K562 (cell line): ENCODE results near the gene SAMD4A. TPM values are rescaled to one million over a fixed set of nuclear protein-coding genes. Genes with fewer than 3 reads are reported as not detected.

Source experiments
- ATAC-seq: fragments of 200-7000 bp; cut with Tn5 transposase; 3 replicates; pipeline ENCODE4 v1.9.1; 2020; ENCODE audit warnings: moderate library complexity
- BruUV-seq: library from RNA; stranded (reverse); fragments of 400-500 nt; replicated peaks from 2 replicates; lab custom pipeline; 2021; lab: Mats Ljungman, UMichigan
- CTCF ChIA-PET: fragments of 300-600 bp; formaldehyde crosslinking; extraction: SDS; loops from one replicate; lab custom pipeline; 2021; ENCODE audit warnings: low intra/inter-chr PET ratio; lab: Yijun Ruan, JAX
- POLR2A ChIA-PET: fragments of 300-600, 350-650 bp; sonication (Branson Sonifier 250); formaldehyde crosslinking; extraction: SDS; loops from one replicate; lab custom pipeline; 2021; ENCODE audit warnings: antibody characterized with exemption, inconsistent platforms; lab: Yijun Ruan, JAX
- DNase-seq, 4 experiments: peaks; one replicate each; pipeline versions ENCODE4 v3.0.0 to v3.0.0-alpha.2; 2011 to 2018; ENCODE audit warnings: low spot score in 3 of 4, mixed read lengths in 3 of 4; ENCODE audit errors: extremely low read depth in 1 of 4
- FAIRE-seq: peaks from 2 replicates; lab custom pipeline; 2011; peaks lifted over from hg19 to GRCh38; lab: Jason Lieb, UNC
- H2AFZ ChIP-seq: 2 replicates; pipeline ENCODE4 v1.6.0; 2011; ENCODE audit warnings: low read depth, low read length, control low read depth, inconsistent platforms
- H3K27ac ChIP-seq: fragments of 200-600 bp; 3 replicates; pipeline ENCODE4 v1.8.0; 2011; ENCODE audit warnings: low read depth, mild to moderate bottlenecking, control low read depth, inconsistent platforms, low read length, moderate library complexity, mixed read lengths; ENCODE audit errors: extremely low read depth
- H3K27me3 ChIP-seq, 2 experiments: fragments of 300-600 bp in 1 of 2; 2 replicates in 1 of 2; 3 replicates in 1 of 2; pipeline versions ENCODE4 v1.6.0 to v1.8.0; 2011; ENCODE audit warnings: inconsistent platforms in 2 of 2, low read length in 2 of 2, mild to moderate bottlenecking in 1 of 2, mixed read lengths in 1 of 2, moderate library complexity in 1 of 2; ENCODE audit not compliant: control insufficient read depth in 2 of 2, insufficient read depth in 2 of 2
- H3K36me3 ChIP-seq: fragments of 300-600 bp; 3 replicates; pipeline ENCODE4 v1.8.0; 2011; ENCODE audit warnings: mild to moderate bottlenecking, low read length, inconsistent platforms; ENCODE audit not compliant: control insufficient read depth, insufficient read depth
- H3K4me1 ChIP-seq, 2 experiments: fragments of 200-600 bp in 1 of 2; replicated peaks in 1 of 2; 2 replicates in 1 of 2; 3 replicates in 1 of 2; pipeline versions ENCODE4 v1.5.1 to v1.8.0; 2011; ENCODE audit warnings: inconsistent platforms in 2 of 2, low read length in 2 of 2, mild to moderate bottlenecking in 1 of 2, mixed read lengths in 1 of 2, moderate library complexity in 1 of 2; ENCODE audit not compliant: control insufficient read depth in 2 of 2, insufficient read depth in 2 of 2
- H3K4me2 ChIP-seq: 2 replicates; pipeline ENCODE4 v1.6.1; 2011; ENCODE audit warnings: low read length, control low read depth, inconsistent platforms, mixed read lengths; ENCODE audit not compliant: insufficient read depth
- H3K4me3 ChIP-seq: fragments of 200-600 bp; sonication (generic), shearing (Covaris generic); 2 replicates; pipeline ENCODE4 v1.5.1; 2016; ENCODE audit warnings: control low read depth, inconsistent platforms
- H3K79me2 ChIP-seq: fragments of 200-600 bp; 3 replicates; pipeline ENCODE4 v1.8.0; 2011; ENCODE audit warnings: low read length, inconsistent platforms; ENCODE audit not compliant: control insufficient read depth, insufficient read depth
- H3K9ac ChIP-seq, 2 experiments: 2 replicates each; pipeline versions ENCODE4 v1.6.0 to v1.6.1; 2011; ENCODE audit warnings: low read depth in 2 of 2, low read length in 2 of 2, control low read depth in 1 of 2, inconsistent platforms in 1 of 2, mild to moderate bottlenecking in 1 of 2, mixed read lengths in 1 of 2; ENCODE audit not compliant: insufficient read depth in 1 of 2
- H3K9me1 ChIP-seq: one replicate; pipeline ENCODE4 v1.6.0; 2011; ENCODE audit warnings: inconsistent platforms, mild to moderate bottlenecking, low read length, moderate library complexity; ENCODE audit not compliant: control insufficient read depth, insufficient read depth
- H3K9me3 ChIP-seq: replicated peaks from 2 replicates; pipeline ENCODE4 v1.5.1; 2011; ENCODE audit warnings: low read depth, low read length, inconsistent platforms; ENCODE audit not compliant: control insufficient read depth, insufficient read depth
- H4K20me1 ChIP-seq: replicated peaks from 2 replicates; pipeline ENCODE4 v1.6.1; 2011; ENCODE audit warnings: low read length, inconsistent platforms, mixed read lengths; ENCODE audit not compliant: control insufficient read depth, insufficient read depth
- DMBX1 ChIP-seq: fragments of 250-450 bp; sonication (Bioruptor Pico); IDR thresholded peaks from 2 replicates; pipeline ENCODE4 v1.8.0; 2022; ENCODE audit warnings: inconsistent platforms, mild to moderate bottlenecking, moderate library complexity, borderline replicate concordance
- HBP1 ChIP-seq: fragments of 450-650 bp; formaldehyde crosslinking; IDR thresholded peaks from 2 replicates; pipeline ENCODE4 v1.4.0; 2022; ENCODE audit warnings: missing genetic modification characterization
- ID3 ChIP-seq, 2 experiments: fragments of 250-450 bp in 1 of 2; fragments of 450-650 bp in 1 of 2; sonication (Bioruptor Pico) in 1 of 2; IDR thresholded peaks; 2 replicates each; pipeline versions ENCODE4 v1.6.1 to v1.8.0; 2016 to 2021; ENCODE audit warnings: mild to moderate bottlenecking in 2 of 2, moderate library complexity in 2 of 2, missing compliant biosample characterization in 1 of 2, missing genetic modification characterization in 1 of 2
- NCOA6 ChIP-seq: fragments of 450-650 bp; IDR thresholded peaks from 2 replicates; pipeline ENCODE4 v1.6.1; 2017; ENCODE audit warnings: mild to moderate bottlenecking
- PHF8 ChIP-seq: fragments of 200-600 bp; sonication (generic); IDR thresholded peaks from 2 replicates; pipeline ENCODE4 v1.6.1; 2012; ENCODE audit warnings: mixed run types, mild to moderate bottlenecking, inconsistent platforms, low read length, moderate library complexity, borderline replicate concordance
- RAD51 ChIP-seq: fragments of 450-650 bp; IDR thresholded peaks from 2 replicates; pipeline ENCODE4 v1.7.1; 2016; ENCODE audit warnings: low read depth, mild to moderate bottlenecking, borderline replicate concordance
- RNF2 ChIP-seq: sonication (generic); IDR thresholded peaks from 2 replicates; pipeline ENCODE4 v1.6.1; 2016
- THRAP3 ChIP-seq: fragments of 450-650 bp; IDR thresholded peaks from 2 replicates; pipeline ENCODE4 v1.6.1; 2016; ENCODE audit warnings: mild to moderate bottlenecking, inconsistent platforms, borderline replicate concordance
- WHSC1 ChIP-seq: IDR thresholded peaks from one replicate; pipeline ENCODE4 v1.6.1; 2012; ENCODE audit warnings: low read length, control low read depth, inconsistent platforms
- ZNF239 ChIP-seq: fragments of 250-450 bp; sonication (Bioruptor Pico); IDR thresholded peaks from 2 replicates; pipeline ENCODE4 v1.4.0; 2020; ENCODE audit warnings: mild to moderate bottlenecking
- ZNF449 ChIP-seq: fragments of 250-450 bp; sonication (Bioruptor Pico); IDR thresholded peaks from 2 replicates; pipeline ENCODE4 v1.8.0; 2022; ENCODE audit warnings: moderate library complexity, mild to moderate bottlenecking, inconsistent platforms
- ZNF586 ChIP-seq: fragments of 450-650 bp; formaldehyde crosslinking; conservative IDR thresholded peaks from 2 replicates; pipeline ENCODE4 v1.4.0; 2020; ENCODE audit warnings: mild to moderate bottlenecking, moderate library complexity
- WGBS: fragments of 100-300 bp; shearing (Covaris generic); methylation state at CpG from one replicate; pipeline ENCODE4 v1.1.6; 2016; ENCODE audit warnings: low coverage, mixed read lengths; ENCODE audit not compliant: insufficient coverage; ENCODE audit errors: missing lambda C conversion rate; 5-methylcytosine and 5-hydroxymethylcytosine counted together
- in situ Hi-C: fragments of 300-500 bp; cut with MboI; formaldehyde crosslinking; loops from 4 replicates; pipeline ENCODE4 v1.15.0; 2018; ENCODE audit warnings: inconsistent platforms, mixed read lengths
- intact Hi-C: fragments of 100-400 bp; cut with micrococcal nuclease; formaldehyde crosslinking; loops from 2 replicates; pipeline ENCODE4 v1.14.2; 2022
- polyA plus RNA-seq, 8 experiments: library from polyadenylated mRNA; depleted of rRNA in 4 of 8; stranded (reverse) in 5 of 8; unstranded in 3 of 8; fragments of >200 nt; fragmentation: Nextera tagmentation in 2 of 8; fragmentation: Illumina TruSeq in 1 of 8; extraction: Ambion mirVana in 2 of 8; extraction: Trizol in 1 of 8; gene quantifications; 2 replicates each; pipeline versions ENCODE4 v1.2.1 to v1.2.3, GENCODE V29; 2011 to 2014; ENCODE audit warnings: inconsistent platforms in 1 of 8, missing spikeins in 1 of 8
- total RNA-seq, 7 experiments: library from RNA; depleted of rRNA in 6 of 7; stranded (reverse); fragments of >200 nt in 6 of 7; fragmentation: Illumina TruSeq in 2 of 7; extraction: Trizol in 2 of 7; gene quantifications; 2 replicates each; pipeline versions ENCODE4 v1.2.1 to v1.2.3, GENCODE V29; 2011 to 2021; ENCODE audit warnings: low replicate concordance in 1 of 7

SAMD4A gene
- total and polyA plus RNA-seq, 9 of the 15 experiments (the other 6 are each of a cell fraction or from before 2014, with no cell fraction given): 0.66 to 6.8 (median 3.3) TPM

GRCh38 chr14:54777395-54777794, 210.5 kb downstream of the SAMD4A start (continued):
- no peak for TF ChIP-seq HBP1 (CRISPR knock-in tag)
- no peak for TF ChIP-seq ZNF239 (CRISPR knock-in tag)
- no peak for TF ChIP-seq RNF2
- no peak for TF ChIP-seq ID3 (CRISPR knock-in tag; IDR thresholded peaks at IDR 0.05)
- TF ChIP-seq ID3 (tag; IDR thresholded peaks at IDR 0.05): no peak
- TF ChIP-seq RAD51: no peak
- no peak for TF ChIP-seq WHSC1
- TF ChIP-seq ZNF586 (CRISPR knock-in tag): no peak

- H3K9ac ChIP-seq: no peak overlapping the region; a peak in 1 of 4 replicates
- no TSS peak for BruUV-seq
- peaks cover under 1% of the 10 kb centered on the region; the same call in 1 of the 2 replicates for H4K20me1 ChIP-seq
- ATAC-seq: no peak
- peaks cover 23% of the 10 kb centered on the region; the same call in 2 of the 3 replicates for H3K36me3 ChIP-seq
- POLR2A ChIA-PET: no interaction called here
- in situ Hi-C loops: loop anchor here (25.0 kb wide), 1 partner anchor 1241 kb away; no protein-coding TSS in a partner anchor
- TF ChIP-seq THRAP3 (no peak), ZNF449 (no peak), NCOA6 (no peak), PHF8 (no peak), DMBX1 (no peak)
- no peak for FAIRE-seq
- no peak overlapping the region for H2AFZ ChIP-seq
- no peaks in the 10 kb centered on the region for H3K9me3 ChIP-seq
- H3K79me2 ChIP-seq: no peaks in the 10 kb centered on the region
- no peak overlapping the region for H3K27ac ChIP-seq
- no peaks in the 10 kb centered on the region for H3K27me3 ChIP-seq
- WGBS: 80% methylated on average over 8 of the region's 9 CpGs
- H3K4me2 ChIP-seq: no peak overlapping the region
- CTCF ChIA-PET: no interaction called here
- no peaks in the 10 kb centered on the region for H3K9me1 ChIP-seq
- intact Hi-C loops: loop anchor here (10.0 kb wide), 1 partner anchor 414 kb away; no protein-coding TSS in a partner anchor
- DNase-seq: no peak
- H3K4me3 ChIP-seq: no peak overlapping the region
- H3K4me1 ChIP-seq: peaks cover 2 to 8% of the 10 kb centered on the region in 2 experiments; a peak in 3 of 5 replicates
Measured at GRCh38 chr14:54778618-54779345, 211.9 kb downstream of the SAMD4A start.
